Right lobe of liver (tissue), 4 donors: ENCODE measurements around the gene NCAPH2.

Experiments
- POLR2A ChIP-seq: fragments of 450-650 bp; IDR thresholded peaks from one replicate; pipeline ENCODE4 v1.6.1; 2017; ENCODE audit warnings: antibody characterized with exemption, mild to moderate bottlenecking
- TF ChIP-seq, protein P1 (sequence below), 4 donors: fragments of 200-600 bp in 3 of 4; fragments of 450-650 bp in 1 of 4; IDR thresholded peaks; one replicate each; pipeline versions ENCODE4 v1.5.1 to v1.8.0; 2016 to 2022; ENCODE audit warnings: antibody characterized with exemption in 4 of 4, mild to moderate bottlenecking in 2 of 4
- donor health status: DM: no; HTN: no; CAD: no.
- donor health status: DM: no; HTN: no; CAD: no.
- donor health status: DM: no; HTN: yes; CAD: no.

DNA sequence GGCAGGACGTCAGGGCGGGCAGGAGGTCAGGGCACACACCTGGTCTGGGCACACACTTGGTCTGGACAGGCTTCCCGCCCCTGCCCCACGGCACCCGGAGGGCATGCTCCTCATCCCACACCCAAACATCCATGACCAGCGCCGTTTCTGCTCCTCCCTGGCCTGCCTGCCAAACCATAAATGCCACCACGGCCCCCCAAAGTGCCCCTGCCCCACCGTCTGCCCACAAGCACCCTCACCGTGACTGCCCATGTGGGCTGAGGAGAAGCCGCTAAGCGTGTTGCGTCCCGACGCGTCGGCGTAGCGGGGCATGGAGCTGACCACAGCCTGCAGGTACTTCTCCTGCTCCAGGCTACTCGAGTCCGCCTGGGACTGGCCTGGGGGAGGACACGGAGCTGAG is 49.0 kb upstream of the NCAPH2 start:
- TF ChIP-seq POLR2A = no peak
- TF ChIP-seq, protein P1, sequence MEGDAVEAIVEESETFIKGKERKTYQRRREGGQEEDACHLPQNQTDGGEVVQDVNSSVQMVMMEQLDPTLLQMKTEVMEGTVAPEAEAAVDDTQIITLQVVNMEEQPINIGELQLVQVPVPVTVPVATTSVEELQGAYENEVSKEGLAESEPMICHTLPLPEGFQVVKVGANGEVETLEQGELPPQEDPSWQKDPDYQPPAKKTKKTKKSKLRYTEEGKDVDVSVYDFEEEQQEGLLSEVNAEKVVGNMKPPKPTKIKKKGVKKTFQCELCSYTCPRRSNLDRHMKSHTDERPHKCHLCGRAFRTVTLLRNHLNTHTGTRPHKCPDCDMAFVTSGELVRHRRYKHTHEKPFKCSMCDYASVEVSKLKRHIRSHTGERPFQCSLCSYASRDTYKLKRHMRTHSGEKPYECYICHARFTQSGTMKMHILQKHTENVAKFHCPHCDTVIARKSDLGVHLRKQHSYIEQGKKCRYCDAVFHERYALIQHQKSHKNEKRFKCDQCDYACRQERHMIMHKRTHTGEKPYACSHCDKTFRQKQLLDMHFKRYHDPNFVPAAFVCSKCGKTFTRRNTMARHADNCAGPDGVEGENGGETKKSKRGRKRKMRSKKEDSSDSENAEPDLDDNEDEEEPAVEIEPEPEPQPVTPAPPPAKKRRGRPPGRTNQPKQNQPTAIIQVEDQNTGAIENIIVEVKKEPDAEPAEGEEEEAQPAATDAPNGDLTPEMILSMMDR (IDR thresholded peaks at IDR 0.05) = no peak
